Neuronal stem cell (in vitro differentiated cells): ENCODE data around the gene ANGPT4.

Experiments used
- DNase-seq: peaks from one replicate; pipeline ENCODE4 v3.0.0-alpha.2; 2013; ENCODE audit warnings: low spot score
- H2AFZ ChIP-seq: one replicate; pipeline ENCODE4 v1.6.1; 2013; ENCODE audit warnings: mild to moderate bottlenecking, low read length, inconsistent platforms
- H2AK5ac ChIP-seq: 2 replicates; pipeline ENCODE4 v1.6.1; 2013; ENCODE audit warnings: low read depth, mild to moderate bottlenecking, inconsistent platforms, low read length, moderate library complexity, mixed read lengths
- H2BK120ac ChIP-seq: 2 replicates; pipeline ENCODE4 v1.6.1; 2013; ENCODE audit warnings: low read depth, mild to moderate bottlenecking, inconsistent platforms, low read length, moderate library complexity, mixed read lengths
- H2BK12ac ChIP-seq: one replicate; pipeline ENCODE4 v1.6.1; 2013; ENCODE audit warnings: low read length, inconsistent platforms
- H2BK15ac ChIP-seq: 2 replicates; pipeline ENCODE4 v1.6.1; 2013; ENCODE audit warnings: mild to moderate bottlenecking, low read length, inconsistent platforms, mixed read lengths
- H2BK5ac ChIP-seq: one replicate; pipeline ENCODE4 v1.6.1; 2013; ENCODE audit warnings: inconsistent platforms, mild to moderate bottlenecking, low read length, moderate library complexity
- H3K14ac ChIP-seq: one replicate; pipeline ENCODE4 v1.6.1; 2013; ENCODE audit warnings: low read length, inconsistent platforms
- H3K18ac ChIP-seq: 2 replicates; pipeline ENCODE4 v1.6.1; 2013; ENCODE audit warnings: low read length, inconsistent platforms
- H3K23ac ChIP-seq: 2 replicates; pipeline ENCODE4 v1.6.1; 2013; ENCODE audit warnings: low read depth, mild to moderate bottlenecking, mixed read lengths, low read length, inconsistent platforms; ENCODE audit not compliant: poor library complexity
- H3K27ac ChIP-seq: replicated peaks from 3 replicates; pipeline ENCODE4 v1.5.1; 2013; ENCODE audit warnings: low read length, inconsistent platforms
- H3K27me3 ChIP-seq, 3 experiments: 2 replicates each; pipeline ENCODE4 v1.6.1; 2013; ENCODE audit warnings: low read length in 3 of 3, mild to moderate bottlenecking in 2 of 3, inconsistent platforms in 1 of 3, low read depth in 1 of 3, mixed read lengths in 1 of 3, moderate library complexity in 1 of 3; ENCODE audit not compliant: control insufficient read depth in 3 of 3, insufficient read depth in 3 of 3
- H3K36me3 ChIP-seq, 2 donors: replicated peaks in 1 of 2; 2 replicates each; pipeline ENCODE4 v1.6.1; 2013; ENCODE audit warnings: low read length in 2 of 2; ENCODE audit not compliant: control insufficient read depth in 2 of 2, insufficient read depth in 2 of 2
- H3K4ac ChIP-seq: 2 replicates; pipeline ENCODE4 v1.6.1; 2013; ENCODE audit warnings: inconsistent platforms, mild to moderate bottlenecking, low read length, moderate library complexity
- H3K4me1 ChIP-seq, 2 donors: 1 replicate in 1 of 2; 2 replicates in 1 of 2; pipeline ENCODE4 v1.6.1; 2013; ENCODE audit warnings: low read length in 2 of 2, low read depth in 1 of 2; ENCODE audit not compliant: control insufficient read depth in 2 of 2, insufficient read depth in 1 of 2
- H3K4me2 ChIP-seq: one replicate; pipeline ENCODE4 v1.6.1; 2013; ENCODE audit warnings: mild to moderate bottlenecking, low read length, inconsistent platforms; ENCODE audit not compliant: insufficient read depth, poor library complexity, severe bottlenecking
- H3K4me3 ChIP-seq, 2 donors: 2 replicates each; pipeline ENCODE4 v1.5.1; 2013; ENCODE audit warnings: low read length in 2 of 2, mild to moderate bottlenecking in 2 of 2, inconsistent platforms in 1 of 2, moderate library complexity in 1 of 2
- H3K79me1 ChIP-seq: one replicate; pipeline ENCODE4 v1.6.1; 2013; ENCODE audit warnings: low read depth, mild to moderate bottlenecking, inconsistent platforms, low read length, moderate library complexity
- H3K9ac ChIP-seq: one replicate; pipeline ENCODE4 v1.6.1; 2013; ENCODE audit warnings: mild to moderate bottlenecking, low read depth, low read length, inconsistent platforms; ENCODE audit not compliant: poor library complexity
- H3K9me3 ChIP-seq, 2 donors: replicated peaks in 1 of 2; 2 replicates each; pipeline versions ENCODE3 to v1.6.1; 2013; ENCODE audit warnings: low read length in 2 of 2, mild to moderate bottlenecking in 2 of 2, inconsistent platforms in 1 of 2, low read depth in 1 of 2, mixed read lengths in 1 of 2, moderate library complexity in 1 of 2; ENCODE audit not compliant: control insufficient read depth in 2 of 2, insufficient read depth in 1 of 2
- H4K8ac ChIP-seq: one replicate; pipeline ENCODE4 v1.6.1; 2013; ENCODE audit warnings: low read depth, mild to moderate bottlenecking, inconsistent platforms, low read length, moderate library complexity
- H4K91ac ChIP-seq: one replicate; pipeline ENCODE4 v1.6.1; 2013; ENCODE audit warnings: low read length, low read depth, mild to moderate bottlenecking, inconsistent platforms; ENCODE audit not compliant: poor library complexity
- WGBS, 2 donors: extraction: QIAGEN DNeasy Blood & Tissue Kit; methylation state at CpG; one replicate each; pipeline ENCODE4 v1.1.7; 2013; ENCODE audit warnings: missing lambda C conversion rate in 2 of 2, mixed read lengths in 1 of 2; ENCODE audit not compliant: insufficient read length in 2 of 2, insufficient replicate concordance in 1 of 2; ENCODE audit errors: extremely low coverage in 2 of 2; 5-methylcytosine and 5-hydroxymethylcytosine counted together

The ANGPT4 gene

GRCh38 chr20:825710-826421 lies 90.3 kb downstream of the ANGPT4 start:
- Histone ChIP-seq H2AK5ac (no peak overlapping the region), H3K4ac (no peak overlapping the region), H3K9ac (no peak overlapping the region), H4K8ac (no peak overlapping the region), H2BK120ac (no peak overlapping the region), H3K4me1 (peaks cover 4 to 6% of the 10 kb centered on the region in 2 donors), H4K91ac (no peak overlapping the region), H3K4me2 (no peak overlapping the region), H3K27me3 (peaks cover 0 to 10% (median 0%) of the 10 kb centered on the region in 3 experiments), H2BK15ac (no peak overlapping the region), H2AFZ (no peak overlapping the region), H3K9me3 (no peaks in the 10 kb centered on the region), H3K79me1 (no peaks in the 10 kb centered on the region), H3K4me3 (no peak overlapping the region), H3K27ac (no peak overlapping the region), H3K14ac (no peak overlapping the region), H3K23ac (no peak overlapping the region), H2BK12ac (no peak overlapping the region), H3K36me3 (no peaks in the 10 kb centered on the region), H3K18ac (no peak overlapping the region), H2BK5ac (no peak overlapping the region)
- WGBS, 2 donors, result no CpG with 5 or more reads among the region's 9 CpGs
- DNase-seq, result no peak

- H3K36me3 ChIP-seq, result no peaks in the 10 kb centered on the region
- no peak for DNase-seq
- no peak overlapping the region for H3K9ac ChIP-seq
- H3K9me3 ChIP-seq, result no peaks in the 10 kb centered on the region
- peaks cover 0 to 9% (median 0%) of the 10 kb centered on the region in 3 experiments for H3K27me3 ChIP-seq
- no peak overlapping the region for H2BK5ac ChIP-seq
- H3K23ac ChIP-seq, result no peak overlapping the region
- H2BK120ac ChIP-seq, result no peak overlapping the region
- H4K8ac ChIP-seq, result no peak overlapping the region
- no peaks in the 10 kb centered on the region for H3K79me1 ChIP-seq
- H4K91ac ChIP-seq, result no peak overlapping the region
- no peak overlapping the region for H3K4me3 ChIP-seq
- no peak overlapping the region for H3K18ac ChIP-seq
- peaks cover 4 to 6% of the 10 kb centered on the region in 2 donors for H3K4me1 ChIP-seq
- H3K4ac ChIP-seq, result no peak overlapping the region
- H2AFZ ChIP-seq, result no peak overlapping the region
- H2BK12ac ChIP-seq, result no peak overlapping the region
- no peak overlapping the region for H3K14ac ChIP-seq
- no peak overlapping the region for H3K4me2 ChIP-seq
- H2BK15ac ChIP-seq, result no peak overlapping the region
- no peak overlapping the region for H3K27ac ChIP-seq
- no CpG with 5 or more reads among the region's 4 CpGs for WGBS, 2 donors
- H2AK5ac ChIP-seq, result no peak overlapping the region
These were observed 91.2 kb downstream of the ANGPT4 start for GRCh38 chr20:824916-825315.

GRCh38 chr20:824490-824889 lies 91.6 kb downstream of the ANGPT4 start:
- Histone ChIP-seq H3K27ac (no peak overlapping the region), H2AK5ac (no peak overlapping the region), H2BK15ac (no peak overlapping the region), H3K9ac (no peak overlapping the region), H3K27me3 (peaks cover 0 to 5% (median 0%) of the 10 kb centered on the region in 3 experiments), H2BK120ac (no peak overlapping the region), H3K14ac (no peak overlapping the region), H3K36me3 (no peaks in the 10 kb centered on the region), H3K4ac (no peak overlapping the region), H4K8ac (no peak overlapping the region), H3K4me2 (no peak overlapping the region), H3K9me3 (no peaks in the 10 kb centered on the region), H2AFZ (no peak overlapping the region), H2BK12ac (no peak overlapping the region), H4K91ac (no peak overlapping the region), H3K23ac (no peak overlapping the region), H3K18ac (no peak overlapping the region), H3K79me1 (no peaks in the 10 kb centered on the region), H3K4me1 (peaks cover 4 to 6% of the 10 kb centered on the region in 2 donors), H2BK5ac (no peak overlapping the region), H3K4me3 (no peak overlapping the region)
- no peak for DNase-seq
- no CpG with 5 or more reads among the region's 4 CpGs for WGBS, 2 donors

DNA sequence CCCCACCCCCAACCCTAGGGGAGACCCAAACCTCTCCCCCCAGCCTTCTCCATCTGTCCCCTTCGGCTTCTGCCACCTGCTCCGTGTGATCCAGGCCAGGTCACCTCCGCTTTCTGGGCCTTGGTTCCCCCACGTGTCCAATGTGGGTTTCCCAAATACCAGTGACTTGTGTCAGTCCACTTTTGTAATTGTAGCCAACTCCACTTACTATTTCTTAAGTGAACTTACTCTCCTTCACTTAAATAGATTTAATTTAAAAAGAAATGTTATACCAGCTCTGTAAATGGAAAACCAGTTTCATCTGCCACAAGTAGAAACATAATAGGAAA lies 92.6 kb downstream of the ANGPT4 start:
- Histone ChIP-seq H3K18ac (peak overlapping the region; percentile 84), H3K4me1 (peaks cover 4 to 6% of the 10 kb centered on the region in 2 donors), H2BK12ac (no peak overlapping the region), H2BK120ac (no peak overlapping the region), H3K9me3 (no peaks in the 10 kb centered on the region), H3K4me3 (no peak overlapping the region), H3K27ac (no peak overlapping the region), H3K9ac (no peak overlapping the region), H3K27me3 (no peaks in the 10 kb centered on the region), H3K79me1 (no peaks in the 10 kb centered on the region), H3K4ac (no peak overlapping the region), H2BK15ac (peak overlapping the region; percentile 38), H2AK5ac (peak overlapping the region; percentile 6), H4K8ac (no peak overlapping the region), H3K4me2 (no peak overlapping the region), H3K14ac (peak overlapping the region; percentile 14), H2AFZ (no peak overlapping the region), H3K36me3 (no peaks in the 10 kb centered on the region), H2BK5ac (no peak overlapping the region), H3K23ac (no peak overlapping the region), H4K91ac (no peak overlapping the region)
- WGBS, 2 donors, result no CpG with 5 or more reads among the region's 4 CpGs
- no peak for DNase-seq
